Fibroblast of lung (primary cell): ENCODE results near the gene DNAL4. TPM values are rescaled to one million over a fixed set of nuclear protein-coding genes. Genes with fewer than 3 reads are reported as not detected.

ENCODE experiments used
- DNase-seq, 2 donors: peaks; one replicate each; pipeline versions ENCODE4 v3.0.0 to v3.0.0-alpha.2; 2010; ENCODE audit warnings: low read depth in 2 of 2
- H2AFZ ChIP-seq: 2 replicates; pipeline ENCODE4 v1.5.1; 2012; ENCODE audit warnings: low read length, control low read depth, inconsistent platforms
- H3K27ac ChIP-seq: 2 replicates; pipeline ENCODE4 v1.5.1; 2011; ENCODE audit warnings: low read length, control low read depth; ENCODE audit not compliant: insufficient read depth
- H3K27me3 ChIP-seq: 2 replicates; pipeline ENCODE4 v1.5.1; 2011; ENCODE audit warnings: mild to moderate bottlenecking, low read length; ENCODE audit not compliant: control insufficient read depth, insufficient read depth
- H3K36me3 ChIP-seq: 2 replicates; pipeline ENCODE4 v1.5.1; 2011; ENCODE audit warnings: low read length; ENCODE audit not compliant: control insufficient read depth, insufficient read depth
- H3K4me1 ChIP-seq: 2 replicates; pipeline ENCODE4 v1.5.1; 2011; ENCODE audit warnings: low read length; ENCODE audit not compliant: control insufficient read depth, insufficient read depth; ENCODE audit errors: extremely low read depth
- H3K4me2 ChIP-seq: 2 replicates; pipeline ENCODE4 v1.5.1; 2011; ENCODE audit warnings: low read length, control low read depth; ENCODE audit not compliant: insufficient read depth; ENCODE audit errors: extremely low read depth
- H3K4me3 ChIP-seq, 4 experiments: fragments of 200-600 bp in 1 of 4; sonication (generic) in 1 of 4; replicated peaks in 1 of 4; 2 replicates each; pipeline ENCODE4 v1.5.1; 2011 to 2016; ENCODE audit warnings: low read length in 4 of 4, low read depth in 3 of 4, mild to moderate bottlenecking in 3 of 4, control low read depth in 2 of 4, inconsistent platforms in 1 of 4, mixed read lengths in 1 of 4; ENCODE audit not compliant: insufficient read depth in 1 of 4; ENCODE audit errors: control extremely low read depth in 1 of 4
- H3K79me2 ChIP-seq: 2 replicates; pipeline ENCODE4 v1.5.1; 2012; ENCODE audit warnings: mild to moderate bottlenecking, low read length, inconsistent platforms; ENCODE audit not compliant: control insufficient read depth, insufficient read depth
- H3K9ac ChIP-seq: 2 replicates; pipeline ENCODE4 v1.5.1; 2011; ENCODE audit warnings: mild to moderate bottlenecking, low read length, control low read depth; ENCODE audit not compliant: insufficient read depth
- H3K9me3 ChIP-seq: 2 replicates; pipeline ENCODE4 v1.5.1; 2012; ENCODE audit warnings: low read depth, low read length; ENCODE audit not compliant: control insufficient read depth, insufficient read depth
- H4K20me1 ChIP-seq: 2 replicates; pipeline ENCODE4 v1.5.1; 2011; ENCODE audit warnings: low read length; ENCODE audit not compliant: control insufficient read depth, insufficient read depth; ENCODE audit errors: extremely low read depth
- CTCF ChIP-seq, 2 donors: IDR thresholded peaks in 1 of 2; conservative IDR thresholded peaks in 1 of 2; 1 replicate in 1 of 2; 2 replicates in 1 of 2; pipeline ENCODE4 v1.5.1; 2011 to 2012; ENCODE audit warnings: low read length in 2 of 2, control low read depth in 1 of 2, inconsistent platforms in 1 of 2, low read depth in 1 of 2, mild to moderate bottlenecking in 1 of 2
- EZH2 ChIP-seq: IDR thresholded peaks from 2 replicates; pipeline ENCODE4 v1.5.1; 2012; ENCODE audit warnings: low read length, control low read depth, mild to moderate bottlenecking; ENCODE audit errors: missing control alignments
- polyA plus RNA-seq, 2 donors: library from polyadenylated mRNA; depleted of rRNA in 1 of 2; stranded (reverse) in 1 of 2; unstranded in 1 of 2; fragments of >200 nt; gene quantifications; 2 replicates each; pipeline ENCODE4 v1.2.1, GENCODE V29; 2011 to 2012; ENCODE audit warnings: missing spikeins in 1 of 2
- total RNA-seq: library from RNA; depleted of rRNA; stranded (reverse); fragments of >200 nt; gene quantifications from 2 replicates; pipeline ENCODE4 v1.2.1, GENCODE V29; 2014

DNAL4 gene
- total and polyA plus RNA-seq, 2 donors (not counting 1 experiment from before 2014, with no cell fraction given), result 13.3 to 25.1 TPM

GRCh38 chr22:38775656-38776055 lies 18.3 kb downstream of the DNAL4 start:
- H4K20me1 ChIP-seq, result no peaks in the 10 kb centered on the region
- no peak for DNase-seq
- H3K79me2 ChIP-seq, result no peaks in the 10 kb centered on the region
- H3K27me3 ChIP-seq, result no peaks in the 10 kb centered on the region
- no peak overlapping the region for H3K4me3 ChIP-seq
- H3K36me3 ChIP-seq, result peaks cover 2% of the 10 kb centered on the region
- TF ChIP-seq EZH2 (no peak), CTCF (conservative IDR thresholded peaks at IDR 0.05 in 1 of 2, IDR thresholded peaks at IDR 0.05 in 1 of 2; ENCODE audit: low read depth in 1 of 2, low read length in 2 of 2) (no peak)
- H3K9ac ChIP-seq, result no peak overlapping the region
- H3K4me2 ChIP-seq, result no peak overlapping the region
- H3K9me3 ChIP-seq, result no peaks in the 10 kb centered on the region
- no peak overlapping the region for H2AFZ ChIP-seq
- H3K4me1 ChIP-seq, result no peaks in the 10 kb centered on the region
- no peak overlapping the region for H3K27ac ChIP-seq

GRCh38 chr22:38774496-38775166 lies 19.3 kb downstream of the DNAL4 start:
- Histone ChIP-seq H3K9me3 (no peaks in the 10 kb centered on the region), H3K4me2 (no peak overlapping the region)

GRCh38 chr22:38773363-38773946 lies 20.5 kb downstream of the DNAL4 start:
- no peak overlapping the region for H3K4me2 ChIP-seq
- no peak overlapping the region for H3K4me3 ChIP-seq
- no peak overlapping the region for H3K27ac ChIP-seq
- no peaks in the 10 kb centered on the region for H3K27me3 ChIP-seq
- no peaks in the 10 kb centered on the region for H3K79me2 ChIP-seq
- H4K20me1 ChIP-seq, result no peaks in the 10 kb centered on the region
- no peaks in the 10 kb centered on the region for H3K36me3 ChIP-seq
- H3K9ac ChIP-seq, result no peak overlapping the region
- DNase-seq, result no peak
- no peaks in the 10 kb centered on the region for H3K9me3 ChIP-seq
- TF ChIP-seq EZH2 (no peak), CTCF (conservative IDR thresholded peaks at IDR 0.05 in 1 of 2, IDR thresholded peaks at IDR 0.05 in 1 of 2; ENCODE audit: low read depth in 1 of 2, low read length in 2 of 2) (no peak)
- H2AFZ ChIP-seq, result no peak overlapping the region
- H3K4me1 ChIP-seq, result no peaks in the 10 kb centered on the region

More at GRCh38 chr22:38774496-38775166, 19.3 kb downstream of the DNAL4 start:
- no peaks in the 10 kb centered on the region for H3K4me1 ChIP-seq
- H3K27me3 ChIP-seq, result no peaks in the 10 kb centered on the region
- TF ChIP-seq EZH2 (no peak), CTCF (conservative IDR thresholded peaks at IDR 0.05 in 1 of 2, IDR thresholded peaks at IDR 0.05 in 1 of 2; ENCODE audit: low read depth in 1 of 2, low read length in 2 of 2) (no peak)
- no peak overlapping the region for H3K9ac ChIP-seq
- no peaks in the 10 kb centered on the region for H3K36me3 ChIP-seq
- no peak overlapping the region for H3K4me3 ChIP-seq
- no peaks in the 10 kb centered on the region for H4K20me1 ChIP-seq
- H3K79me2 ChIP-seq, result no peaks in the 10 kb centered on the region
- DNase-seq, result no peak
- H3K27ac ChIP-seq, result no peak overlapping the region
- no peak overlapping the region for H2AFZ ChIP-seq
